Hepatocyte (in vitro differentiated cells): Measurements from ENCODE around the gene MTA1. TPM values are rescaled to one million over a fixed set of nuclear protein-coding genes. Genes with fewer than 3 reads are reported as not detected.

ENCODE experiments used
- DNase-seq: peaks from one replicate; pipeline ENCODE4 v3.0.0-alpha.2; 2016; ENCODE audit warnings: low spot score
- H2AFZ ChIP-seq: fragments of 200-600 bp; sonication (generic); 2 replicates; pipeline ENCODE4 v1.6.0; 2016; ENCODE audit warnings: antibody characterized with exemption, mild to moderate bottlenecking
- H3K27ac ChIP-seq: fragments of 200-600 bp; sonication (generic); 2 replicates; pipeline ENCODE4 v1.5.1; 2016; ENCODE audit warnings: mild to moderate bottlenecking
- H3K27me3 ChIP-seq: fragments of 200-600 bp; sonication (generic); 2 replicates; pipeline ENCODE4 v1.6.1; 2016
- H3K36me3 ChIP-seq: fragments of 200-600 bp; sonication (generic); replicated peaks from 2 replicates; pipeline ENCODE4 v1.5.1; 2016; ENCODE audit warnings: low read depth; ENCODE audit not compliant: insufficient read depth
- H3K4me1 ChIP-seq: fragments of 200-600 bp; sonication (generic); 2 replicates; pipeline ENCODE4 v1.5.1; 2016; ENCODE audit warnings: mild to moderate bottlenecking, moderate library complexity; ENCODE audit not compliant: insufficient read depth
- H3K4me2 ChIP-seq: fragments of 200-600 bp; sonication (generic); 2 replicates; pipeline ENCODE4 v1.6.0; 2016
- H3K4me3 ChIP-seq: fragments of 200-600 bp; sonication (generic); 2 replicates; pipeline ENCODE4 v1.5.1; 2016; ENCODE audit warnings: mild to moderate bottlenecking
- H3K79me2 ChIP-seq: fragments of 200-600 bp; sonication (generic); 2 replicates; pipeline ENCODE4 v1.6.0; 2017; ENCODE audit warnings: mild to moderate bottlenecking
- H3K9me2 ChIP-seq: fragments of 200-600 bp; sonication (generic); replicated peaks from 2 replicates; pipeline ENCODE4 v1.6.0; 2017; ENCODE audit warnings: mild to moderate bottlenecking; ENCODE audit not compliant: insufficient read depth
- H3K9me3 ChIP-seq: fragments of 200-600 bp; sonication (generic); 2 replicates; pipeline ENCODE4 v1.5.1; 2016; ENCODE audit warnings: low read depth, mild to moderate bottlenecking
- H4K20me1 ChIP-seq: fragments of 200-600 bp; sonication (generic); 2 replicates; pipeline ENCODE4 v1.6.0; 2016; ENCODE audit warnings: mild to moderate bottlenecking; ENCODE audit not compliant: insufficient read depth, poor library complexity, severe bottlenecking
- CTCF ChIP-seq: fragments of 200-600 bp; sonication (generic); IDR thresholded peaks from 2 replicates; pipeline ENCODE4 v1.5.1; 2016; ENCODE audit warnings: antibody characterized with exemption, mild to moderate bottlenecking; ENCODE audit not compliant: poor library complexity
- EZH2 ChIP-seq: fragments of 200-600 bp; sonication (generic); IDR thresholded peaks from 2 replicates; pipeline ENCODE4 v1.6.1; 2016; ENCODE audit warnings: antibody characterized with exemption, mild to moderate bottlenecking, borderline replicate concordance
- EZH2phosphoT487 ChIP-seq: fragments of 200-600 bp; sonication (generic); IDR thresholded peaks from one replicate; pipeline ENCODE4 v1.6.1; 2018; ENCODE audit warnings: antibody characterized with exemption, mild to moderate bottlenecking, low read depth, moderate library complexity; ENCODE audit not compliant: unreplicated experiment, severe bottlenecking
- WGBS: methylation state at CpG from one replicate; pipeline ENCODE4 v1.1.6; 2016; ENCODE audit warnings: low lambda C conversion rate; ENCODE audit errors: missing lambda C conversion rate; 5-methylcytosine and 5-hydroxymethylcytosine counted together
- polyA plus RNA-seq: library from polyadenylated mRNA; unstranded; fragments of >200 nt; fragmentation: Nextera tagmentation; extraction: Ambion mirVana; gene quantifications from 2 replicates; pipeline ENCODE4 v1.2.1, GENCODE V29; 2016
- total RNA-seq: library from RNA; depleted of rRNA; stranded (reverse); fragments of >200 nt; gene quantifications from 2 replicates; pipeline ENCODE4 v1.2.3, GENCODE V29; 2014

Gene MTA1
- total and polyA plus RNA-seq, 2 experiments from 2014 or later: 48.1 to 52.7 TPM

- no peak for DNase-seq
- H3K27ac ChIP-seq: no peak overlapping the region
- H3K4me3 ChIP-seq: no peak overlapping the region
- H3K4me1 ChIP-seq: no peaks in the 10 kb centered on the region
- no peaks in the 10 kb centered on the region for H3K36me3 ChIP-seq
- no peaks in the 10 kb centered on the region for H3K27me3 ChIP-seq
- no peak for TF ChIP-seq CTCF
- no peak for TF ChIP-seq EZH2
- TF ChIP-seq EZH2phosphoT487: no peak
- H4K20me1 ChIP-seq: no peaks in the 10 kb centered on the region
- no peaks in the 10 kb centered on the region for H3K79me2 ChIP-seq
- H2AFZ ChIP-seq: no peak overlapping the region
- 94% methylated on average over 22 of the region's 23 CpGs for WGBS
- H3K9me3 ChIP-seq: no peaks in the 10 kb centered on the region
- H3K9me2 ChIP-seq: no peaks in the 10 kb centered on the region
- H3K4me2 ChIP-seq: no peak overlapping the region
Observed at GRCh38 chr14:105384041-105384557, 35.5 kb upstream of the MTA1 start.

GRCh38 chr14:105384605-105385321 lies 34.9 kb upstream of the MTA1 start:
- 95% methylated on average over 20 of the region's 29 CpGs for WGBS
- Histone ChIP-seq H2AFZ (no peak overlapping the region), H3K27ac (no peak overlapping the region), H3K4me3 (no peak overlapping the region), H3K4me2 (no peak overlapping the region), H3K27me3 (no peaks in the 10 kb centered on the region), H3K9me2 (no peaks in the 10 kb centered on the region), H3K4me1 (no peaks in the 10 kb centered on the region), H3K9me3 (no peaks in the 10 kb centered on the region), H3K36me3 (no peaks in the 10 kb centered on the region), H4K20me1 (no peaks in the 10 kb centered on the region), H3K79me2 (no peaks in the 10 kb centered on the region)
- DNase-seq: no peak
- TF ChIP-seq EZH2 (no peak), EZH2phosphoT487 (no peak), CTCF (no peak)

- TF ChIP-seq EZH2phosphoT487: no peak
- no peak for TF ChIP-seq EZH2
- no peak for TF ChIP-seq CTCF
- Histone ChIP-seq H3K27ac (no peak overlapping the region), H3K4me1 (no peaks in the 10 kb centered on the region), H3K27me3 (no peaks in the 10 kb centered on the region), H3K4me3 (no peak overlapping the region), H3K9me3 (no peaks in the 10 kb centered on the region), H3K36me3 (no peaks in the 10 kb centered on the region), H3K79me2 (no peaks in the 10 kb centered on the region), H3K9me2 (no peaks in the 10 kb centered on the region), H3K4me2 (no peak overlapping the region), H4K20me1 (no peaks in the 10 kb centered on the region), H2AFZ (no peak overlapping the region)
- no peak for DNase-seq
- WGBS: 98% methylated on average over 19 of the region's 19 CpGs
Observed at GRCh38 chr14:105385322-105385637, 34.3 kb upstream of the MTA1 start.
